ENCODE data around the gene GRIK4. TPM values are rescaled to one million over a fixed set of nuclear protein-coding genes. Genes with fewer than 3 reads are reported as not detected.

Gene GRIK4
- polyA plus RNA-seq, 1 donor from 2014 or later, result 3.4 TPM

GRCh38 chr11:120575461-120575860, 63.9 kb downstream of the GRIK4 start:
- Histone ChIP-seq H3K9me3 (ENCODE audit: low read length) (no peaks in the 10 kb centered on the region), H2AFZ (ENCODE audit: low read depth, low read length) (no peak overlapping the region), H3K9me2 (ENCODE audit: insufficient read depth, low read length) (no peaks in the 10 kb centered on the region), H3K9ac (ENCODE audit: low read length) (no peak overlapping the region), H3K36me3 (ENCODE audit: insufficient read depth, low read length) (no peaks in the 10 kb centered on the region), H3K27me3 (ENCODE audit: insufficient read depth, low read depth, low read length) (no peaks in the 10 kb centered on the region), H3K27ac (ENCODE audit: low read length) (no peak overlapping the region), H4K20me1 (ENCODE audit: insufficient read depth) (no peaks in the 10 kb centered on the region), H3K79me2 (replicated peaks; ENCODE audit: insufficient read depth, low read length) (no peaks in the 10 kb centered on the region), H3F3A (ENCODE audit: insufficient read depth, low read length, poor library complexity, severe bottlenecking) (no peaks in the 10 kb centered on the region), H3K4me3 (ENCODE audit: low read length) (no peak overlapping the region), H3K4me2 (ENCODE audit: low read length) (no peak overlapping the region)
- TF ChIP-seq RAD21 (conservative IDR thresholded peaks at IDR 0.05) (no peak), CTCF (IDR thresholded peaks at IDR 0.05; ENCODE audit: poor library complexity, severe bottlenecking) (no peak), TAF1 (IDR thresholded peaks at IDR 0.05; ENCODE audit: low read depth) (no peak), EP300 (conservative IDR thresholded peaks at IDR 0.05; ENCODE audit: poor library complexity, severe bottlenecking) (no peak), SMC3 (conservative IDR thresholded peaks at IDR 0.05; ENCODE audit: poor library complexity) (no peak), EZH2 (IDR thresholded peaks at IDR 0.05; ENCODE audit: borderline replicate concordance, insufficient read depth, low read length, poor library complexity, severe bottlenecking) (no peak), MXI1 (conservative IDR thresholded peaks at IDR 0.05; ENCODE audit: poor library complexity, severe bottlenecking) (no peak), POLR2AphosphoS5 (IDR thresholded peaks at IDR 0.05) (no peak)
- TF ChIP-seq, protein P1, sequence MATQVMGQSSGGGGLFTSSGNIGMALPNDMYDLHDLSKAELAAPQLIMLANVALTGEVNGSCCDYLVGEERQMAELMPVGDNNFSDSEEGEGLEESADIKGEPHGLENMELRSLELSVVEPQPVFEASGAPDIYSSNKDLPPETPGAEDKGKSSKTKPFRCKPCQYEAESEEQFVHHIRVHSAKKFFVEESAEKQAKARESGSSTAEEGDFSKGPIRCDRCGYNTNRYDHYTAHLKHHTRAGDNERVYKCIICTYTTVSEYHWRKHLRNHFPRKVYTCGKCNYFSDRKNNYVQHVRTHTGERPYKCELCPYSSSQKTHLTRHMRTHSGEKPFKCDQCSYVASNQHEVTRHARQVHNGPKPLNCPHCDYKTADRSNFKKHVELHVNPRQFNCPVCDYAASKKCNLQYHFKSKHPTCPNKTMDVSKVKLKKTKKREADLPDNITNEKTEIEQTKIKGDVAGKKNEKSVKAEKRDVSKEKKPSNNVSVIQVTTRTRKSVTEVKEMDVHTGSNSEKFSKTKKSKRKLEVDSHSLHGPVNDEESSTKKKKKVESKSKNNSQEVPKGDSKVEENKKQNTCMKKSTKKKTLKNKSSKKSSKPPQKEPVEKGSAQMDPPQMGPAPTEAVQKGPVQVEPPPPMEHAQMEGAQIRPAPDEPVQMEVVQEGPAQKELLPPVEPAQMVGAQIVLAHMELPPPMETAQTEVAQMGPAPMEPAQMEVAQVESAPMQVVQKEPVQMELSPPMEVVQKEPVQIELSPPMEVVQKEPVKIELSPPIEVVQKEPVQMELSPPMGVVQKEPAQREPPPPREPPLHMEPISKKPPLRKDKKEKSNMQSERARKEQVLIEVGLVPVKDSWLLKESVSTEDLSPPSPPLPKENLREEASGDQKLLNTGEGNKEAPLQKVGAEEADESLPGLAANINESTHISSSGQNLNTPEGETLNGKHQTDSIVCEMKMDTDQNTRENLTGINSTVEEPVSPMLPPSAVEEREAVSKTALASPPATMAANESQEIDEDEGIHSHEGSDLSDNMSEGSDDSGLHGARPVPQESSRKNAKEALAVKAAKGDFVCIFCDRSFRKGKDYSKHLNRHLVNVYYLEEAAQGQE (IDR thresholded peaks at IDR 0.05; ENCODE audit: borderline replicate concordance), result no peak

- H3K4me3 ChIP-seq (ENCODE audit: low read length), result no peak overlapping the region
- H3F3A ChIP-seq (ENCODE audit: insufficient read depth, low read length, poor library complexity, severe bottlenecking), result no peaks in the 10 kb centered on the region
- no peaks in the 10 kb centered on the region for H3K9me3 ChIP-seq (ENCODE audit: low read length)
- no peak overlapping the region for H3K9ac ChIP-seq (ENCODE audit: low read length)
- no peak overlapping the region for H2AFZ ChIP-seq (ENCODE audit: low read depth, low read length)
- H3K36me3 ChIP-seq (ENCODE audit: insufficient read depth, low read length), result no peaks in the 10 kb centered on the region
- no peaks in the 10 kb centered on the region for H4K20me1 ChIP-seq (ENCODE audit: insufficient read depth)
- no peaks in the 10 kb centered on the region for H3K9me2 ChIP-seq (ENCODE audit: insufficient read depth, low read length)
- H3K4me2 ChIP-seq (ENCODE audit: low read length), result no peak overlapping the region
- H3K27ac ChIP-seq (ENCODE audit: low read length), result no peak overlapping the region
- no peaks in the 10 kb centered on the region for H3K27me3 ChIP-seq (ENCODE audit: insufficient read depth, low read depth, low read length)
- TF ChIP-seq RAD21 (conservative IDR thresholded peaks at IDR 0.05) (no peak), POLR2AphosphoS5 (IDR thresholded peaks at IDR 0.05) (no peak), CTCF (IDR thresholded peaks at IDR 0.05; ENCODE audit: poor library complexity, severe bottlenecking) (no peak), TAF1 (IDR thresholded peaks at IDR 0.05; ENCODE audit: low read depth) (no peak), EZH2 (IDR thresholded peaks at IDR 0.05; ENCODE audit: borderline replicate concordance, insufficient read depth, low read length, poor library complexity, severe bottlenecking) (no peak), EP300 (conservative IDR thresholded peaks at IDR 0.05; ENCODE audit: poor library complexity, severe bottlenecking) (no peak), SMC3 (conservative IDR thresholded peaks at IDR 0.05; ENCODE audit: poor library complexity) (no peak), MXI1 (conservative IDR thresholded peaks at IDR 0.05; ENCODE audit: poor library complexity, severe bottlenecking) (no peak)
- TF ChIP-seq, protein P1 (IDR thresholded peaks at IDR 0.05; ENCODE audit: borderline replicate concordance), result no peak
- H3K79me2 ChIP-seq (replicated peaks; ENCODE audit: insufficient read depth, low read length), result no peaks in the 10 kb centered on the region
Measured at GRCh38 chr11:120576606-120577005, 65.1 kb downstream of the GRIK4 start.

Data from neural cell (in vitro differentiated cells).